Mesendoderm (in vitro differentiated cells): ENCODE measurements around the gene ADK.
A peak's percentile ranks its signal among the peaks of the same experiment; 100 is the strongest.

Experiments used
- DNase-seq: peaks from one replicate; pipeline ENCODE4 v3.0.0; 2013
- H2AK5ac ChIP-seq: 2 replicates; pipeline ENCODE4 v1.6.1; 2013; ENCODE audit warnings: low read length, inconsistent platforms
- H2BK120ac ChIP-seq: 2 replicates; pipeline ENCODE4 v1.6.1; 2013; ENCODE audit warnings: low read depth, mild to moderate bottlenecking, low read length, moderate library complexity, mixed read lengths
- H2BK15ac ChIP-seq: replicated peaks from 2 replicates; pipeline ENCODE4 v1.6.1; 2013; ENCODE audit warnings: low read depth, mild to moderate bottlenecking, moderate library complexity
- H2BK5ac ChIP-seq: 2 replicates; pipeline ENCODE4 v1.6.1; 2013; ENCODE audit warnings: low read length, inconsistent platforms
- H3K18ac ChIP-seq: 2 replicates; pipeline ENCODE4 v1.6.1; 2013; ENCODE audit warnings: mild to moderate bottlenecking, low read length, mixed read lengths
- H3K23ac ChIP-seq: one replicate; pipeline ENCODE4 v1.6.1; 2013; ENCODE audit warnings: low read length
- H3K27ac ChIP-seq: 2 replicates; pipeline ENCODE4 v1.5.1; 2013; ENCODE audit warnings: low read depth, mild to moderate bottlenecking, inconsistent platforms, low read length, moderate library complexity
- H3K27me3 ChIP-seq: 2 replicates; pipeline ENCODE4 v1.6.1; 2013; ENCODE audit warnings: low read length, control low read depth, mild to moderate bottlenecking, inconsistent platforms; ENCODE audit not compliant: insufficient read depth, poor library complexity
- H3K36me3 ChIP-seq: 2 replicates; pipeline ENCODE4 v1.6.1; 2013; ENCODE audit warnings: low read length, inconsistent platforms; ENCODE audit not compliant: control insufficient read depth, insufficient read depth
- H3K4ac ChIP-seq: one replicate; pipeline ENCODE4 v1.6.1; 2013; ENCODE audit warnings: low read depth, mild to moderate bottlenecking, low read length, moderate library complexity
- H3K4me1 ChIP-seq: 2 replicates; pipeline ENCODE4 v1.6.1; 2013; ENCODE audit warnings: low read depth, low read length, inconsistent platforms; ENCODE audit not compliant: control insufficient read depth
- H3K4me2 ChIP-seq: 2 replicates; pipeline ENCODE4 v1.6.1; 2013; ENCODE audit warnings: low read length
- H3K4me3 ChIP-seq: 2 replicates; pipeline ENCODE4 v1.5.1; 2013; ENCODE audit warnings: mild to moderate bottlenecking, low read length
- H3K56ac ChIP-seq: one replicate; pipeline ENCODE4 v1.6.1; 2013; ENCODE audit warnings: low read length
- H3K79me1 ChIP-seq: 2 replicates; pipeline ENCODE4 v1.6.1; 2013; ENCODE audit warnings: low read length, inconsistent platforms
- H3K79me2 ChIP-seq: 2 replicates; pipeline ENCODE4 v1.6.1; 2013; ENCODE audit warnings: mild to moderate bottlenecking, low read length; ENCODE audit not compliant: control insufficient read depth, insufficient read depth
- H3K9ac ChIP-seq: 2 replicates; pipeline ENCODE4 v1.6.1; 2013; ENCODE audit warnings: low read length, inconsistent platforms
- H4K5ac ChIP-seq: one replicate; pipeline ENCODE4 v1.6.1; 2013; ENCODE audit warnings: low read length
- H4K8ac ChIP-seq: one replicate; pipeline ENCODE4 v1.6.1; 2013; ENCODE audit warnings: low read depth, mild to moderate bottlenecking, control low read depth, low read length, moderate library complexity
- WGBS: extraction: QIAGEN DNeasy Blood & Tissue Kit; methylation state at CpG from one replicate; pipeline ENCODE4 v1.1.7; 2013; ENCODE audit warnings: low lambda C conversion rate, missing lambda C conversion rate; ENCODE audit not compliant: insufficient coverage; ENCODE audit errors: extremely low coverage; 5-methylcytosine and 5-hydroxymethylcytosine counted together

ADK gene

GRCh38 chr10:74177140-74177677, 26.2 kb downstream of the ADK start:
- peak overlapping the region; percentile 91 for H3K9ac ChIP-seq
- no peak overlapping the region for H3K4ac ChIP-seq
- no peak overlapping the region for H2AK5ac ChIP-seq
- H3K36me3 ChIP-seq = no peaks in the 10 kb centered on the region
- no peak overlapping the region for H2BK5ac ChIP-seq
- peak overlapping the region; percentile 7 for H3K23ac ChIP-seq
- peaks cover 12% of the 10 kb centered on the region for H3K79me2 ChIP-seq
- H3K18ac ChIP-seq = peak overlapping the region; percentile 8
- WGBS = no CpG with 5 or more reads among the region's 13 CpGs
- peaks cover 2% of the 10 kb centered on the region for H3K4me1 ChIP-seq
- peak overlapping the region; percentile 45 for H3K27ac ChIP-seq
- H3K27me3 ChIP-seq = no peaks in the 10 kb centered on the region
- H4K8ac ChIP-seq = no peak overlapping the region
- H3K56ac ChIP-seq = peak overlapping the region; percentile 96
- H3K79me1 ChIP-seq = no peaks in the 10 kb centered on the region
- H4K5ac ChIP-seq = no peak overlapping the region
- no peak overlapping the region for H2BK120ac ChIP-seq
- peak overlapping the region; percentile 67 for H3K4me3 ChIP-seq
- peak overlapping the region; percentile 84 for H3K4me2 ChIP-seq
- DNase-seq = peak; percentile 46
- no peak overlapping the region for H2BK15ac ChIP-seq

- no peak overlapping the region for H3K4me2 ChIP-seq
- H4K8ac ChIP-seq = peak overlapping the region; percentile 31
- H2BK15ac ChIP-seq = no peak overlapping the region
- no peak overlapping the region for H3K56ac ChIP-seq
- H3K27me3 ChIP-seq = no peaks in the 10 kb centered on the region
- no peak overlapping the region for H2BK120ac ChIP-seq
- H3K23ac ChIP-seq = no peak overlapping the region
- no CpG with 5 or more reads among the region's 5 CpGs for WGBS
- H3K36me3 ChIP-seq = no peaks in the 10 kb centered on the region
- peaks cover 20% of the 10 kb centered on the region for H3K79me2 ChIP-seq
- no peak overlapping the region for H3K27ac ChIP-seq
- H2AK5ac ChIP-seq = no peak overlapping the region
- no peak overlapping the region for H3K9ac ChIP-seq
- H4K5ac ChIP-seq = no peak overlapping the region
- DNase-seq = peak; percentile 54
- H3K4me1 ChIP-seq = peaks cover 2% of the 10 kb centered on the region
- no peak overlapping the region for H2BK5ac ChIP-seq
- H3K4me3 ChIP-seq = no peak overlapping the region
- H3K18ac ChIP-seq = no peak overlapping the region
- H3K4ac ChIP-seq = peak overlapping the region; percentile 55
- no peaks in the 10 kb centered on the region for H3K79me1 ChIP-seq
Observed at GRCh38 chr10:74178042-74178791, 27.2 kb downstream of the ADK start.

- Histone ChIP-seq H3K36me3 (no peaks in the 10 kb centered on the region), H2BK5ac (peak overlapping the region; percentile 22), H3K27me3 (no peaks in the 10 kb centered on the region), H3K18ac (no peak overlapping the region), H2BK15ac (no peak overlapping the region), H3K79me2 (peaks cover 22% of the 10 kb centered on the region), H3K9ac (no peak overlapping the region), H2AK5ac (no peak overlapping the region), H3K79me1 (no peaks in the 10 kb centered on the region), H4K5ac (no peak overlapping the region), H2BK120ac (peak overlapping the region; percentile 12), H4K8ac (no peak overlapping the region), H3K23ac (no peak overlapping the region), H3K4me1 (peaks cover 2% of the 10 kb centered on the region), H3K4me2 (no peak overlapping the region), H3K4ac (no peak overlapping the region), H3K56ac (no peak overlapping the region), H3K27ac (peak overlapping the region; percentile 17), H3K4me3 (no peak overlapping the region)
- WGBS = no CpG with 5 or more reads among the region's 2 CpGs
- peak; percentile 90 for DNase-seq
Observed at GRCh38 chr10:74179111-74179710, 28.2 kb downstream of the ADK start.

- no peak overlapping the region for H3K4ac ChIP-seq
- DNase-seq = no peak
- H3K79me1 ChIP-seq = peaks cover 1% of the 10 kb centered on the region
- no peak overlapping the region for H2BK15ac ChIP-seq
- H3K18ac ChIP-seq = no peak overlapping the region
- H3K4me3 ChIP-seq = no peak overlapping the region
- no peak overlapping the region for H3K4me2 ChIP-seq
- H4K5ac ChIP-seq = no peak overlapping the region
- H3K9ac ChIP-seq = no peak overlapping the region
- H3K56ac ChIP-seq = no peak overlapping the region
- peaks cover 28% of the 10 kb centered on the region for H3K79me2 ChIP-seq
- H3K27ac ChIP-seq = no peak overlapping the region
- H3K27me3 ChIP-seq = no peaks in the 10 kb centered on the region
- H2AK5ac ChIP-seq = no peak overlapping the region
- H2BK120ac ChIP-seq = no peak overlapping the region
- H3K23ac ChIP-seq = no peak overlapping the region
- no peaks in the 10 kb centered on the region for H3K4me1 ChIP-seq
- H2BK5ac ChIP-seq = no peak overlapping the region
- H3K36me3 ChIP-seq = no peaks in the 10 kb centered on the region
- H4K8ac ChIP-seq = no peak overlapping the region
Observed at GRCh38 chr10:74186678-74187077, 35.7 kb downstream of the ADK start.

GRCh38 chr10:74187237-74187636, 36.2 kb downstream of the ADK start:
- Histone ChIP-seq H2BK120ac (no peak overlapping the region), H3K4me1 (no peaks in the 10 kb centered on the region), H2BK5ac (no peak overlapping the region), H4K8ac (no peak overlapping the region), H3K79me1 (peaks cover 1% of the 10 kb centered on the region), H2AK5ac (no peak overlapping the region), H3K4ac (no peak overlapping the region), H3K56ac (no peak overlapping the region), H2BK15ac (no peak overlapping the region), H3K18ac (no peak overlapping the region), H3K36me3 (no peaks in the 10 kb centered on the region), H3K79me2 (peaks cover 25% of the 10 kb centered on the region), H3K23ac (no peak overlapping the region), H3K27ac (no peak overlapping the region), H3K9ac (no peak overlapping the region), H3K4me3 (no peak overlapping the region), H4K5ac (no peak overlapping the region), H3K4me2 (no peak overlapping the region), H3K27me3 (no peaks in the 10 kb centered on the region)
- DNase-seq = no peak
- no CpG with 5 or more reads among the region's 1 CpG for WGBS
